Measurements from ENCODE around the gene SPNS1. TPM values are rescaled to one million over a fixed set of nuclear protein-coding genes. Genes with fewer than 3 reads are reported as not detected.
"Not testable (repeated sequence)": the region's sequence is repeated elsewhere in the genome, so short reads cannot be mapped to it uniquely, and the experiment has no call there.

SPNS1 gene
- total RNA-seq, 3 donors from 2014 or later (not counting 1 experiment from before 2014, with no cell fraction given), result 36.0 to 44.3 (median 36.9) TPM

DNA sequence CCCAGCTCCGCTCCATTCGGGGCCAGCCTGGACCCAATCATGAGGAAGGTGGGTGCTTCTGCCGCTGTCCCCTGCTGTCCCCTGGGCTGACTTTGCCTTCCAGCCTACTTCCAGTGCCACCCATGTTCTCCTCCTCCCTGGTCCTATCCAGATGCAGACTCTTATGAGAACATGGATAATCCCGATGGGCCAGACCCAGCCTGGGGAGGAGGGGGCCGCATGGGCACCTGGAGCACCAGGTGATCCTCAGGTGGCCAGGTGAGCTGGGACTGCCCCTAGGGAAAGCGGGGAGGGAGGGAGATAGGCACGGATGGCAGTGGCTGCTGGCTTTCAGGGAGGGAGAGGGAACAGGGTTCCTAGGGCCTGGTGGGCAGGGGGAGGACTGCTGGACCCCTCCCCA, 35.9 kb upstream of the SPNS1 start:
- intact Hi-C loops (cut with micrococcal nuclease), result no loop called here
- H3K27me3 Mint-ChIP-seq (ENCODE audit: low read depth in 2 of 2), result no peaks in the 10 kb centered on the region
- Histone ChIP-seq H3K4me1 (ENCODE audit: control insufficient read depth, insufficient read depth, low read length) (peaks cover 19% of the 10 kb centered on the region), H3K9me3 (ENCODE audit: control insufficient read depth, insufficient read depth, low read length) (no peaks in the 10 kb centered on the region), H3K36me3 (ENCODE audit: control insufficient read depth, insufficient read depth, low read length) (no peaks in the 10 kb centered on the region), H3K4me3 (ENCODE audit: low read length) (no peak overlapping the region), H3K27me3 (ENCODE audit: control insufficient read depth, insufficient read depth, low read length) (no peaks in the 10 kb centered on the region), H3K27ac (ENCODE audit: low read length) (no peak overlapping the region)
- 93% methylated on average over 7 of the region's 7 CpGs for WGBS (ENCODE audit: insufficient coverage)
- H3K36me3 Mint-ChIP-seq, result no peaks in the 10 kb centered on the region
- peaks cover 15 to 29% of the 10 kb centered on the region in 2 donors for H3K4me1 Mint-ChIP-seq
- no peak overlapping the region for H3K27ac Mint-ChIP-seq
- TF ChIP-seq, protein P1, sequence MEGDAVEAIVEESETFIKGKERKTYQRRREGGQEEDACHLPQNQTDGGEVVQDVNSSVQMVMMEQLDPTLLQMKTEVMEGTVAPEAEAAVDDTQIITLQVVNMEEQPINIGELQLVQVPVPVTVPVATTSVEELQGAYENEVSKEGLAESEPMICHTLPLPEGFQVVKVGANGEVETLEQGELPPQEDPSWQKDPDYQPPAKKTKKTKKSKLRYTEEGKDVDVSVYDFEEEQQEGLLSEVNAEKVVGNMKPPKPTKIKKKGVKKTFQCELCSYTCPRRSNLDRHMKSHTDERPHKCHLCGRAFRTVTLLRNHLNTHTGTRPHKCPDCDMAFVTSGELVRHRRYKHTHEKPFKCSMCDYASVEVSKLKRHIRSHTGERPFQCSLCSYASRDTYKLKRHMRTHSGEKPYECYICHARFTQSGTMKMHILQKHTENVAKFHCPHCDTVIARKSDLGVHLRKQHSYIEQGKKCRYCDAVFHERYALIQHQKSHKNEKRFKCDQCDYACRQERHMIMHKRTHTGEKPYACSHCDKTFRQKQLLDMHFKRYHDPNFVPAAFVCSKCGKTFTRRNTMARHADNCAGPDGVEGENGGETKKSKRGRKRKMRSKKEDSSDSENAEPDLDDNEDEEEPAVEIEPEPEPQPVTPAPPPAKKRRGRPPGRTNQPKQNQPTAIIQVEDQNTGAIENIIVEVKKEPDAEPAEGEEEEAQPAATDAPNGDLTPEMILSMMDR (IDR thresholded peaks at IDR 0.05), result no peak
- H3K9me3 Mint-ChIP-seq, result no peaks in the 10 kb centered on the region
- no peak overlapping the region for H3K4me3 Mint-ChIP-seq
- ATAC-seq (no peak), DNase-seq (no peak)

DNA sequence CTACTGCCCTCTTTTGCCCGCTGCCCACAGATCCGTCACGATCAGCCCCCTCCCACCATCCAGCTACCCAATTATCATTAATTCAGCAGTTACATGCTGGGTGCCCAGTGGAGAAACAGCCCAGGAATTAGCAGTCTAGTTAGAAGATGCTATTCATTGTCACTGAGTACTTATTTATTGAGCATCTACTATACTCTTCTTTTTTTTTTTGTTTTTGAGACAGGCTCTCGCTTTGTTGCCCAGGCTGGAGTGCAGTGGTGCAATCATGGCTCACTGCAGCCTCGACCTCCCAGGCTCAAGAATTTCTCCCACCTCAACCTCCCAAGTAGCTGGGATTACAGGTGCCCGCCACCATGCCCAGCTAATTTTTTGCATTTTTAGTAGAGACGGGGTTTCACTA, 34.8 kb upstream of the SPNS1 start:
- DNase-seq; H3K4me3 ChIP-seq (ENCODE audit: low read length); H3K27ac ChIP-seq (ENCODE audit: low read length); H3K27me3 ChIP-seq (ENCODE audit: control insufficient read depth, insufficient read depth, low read length); H3K27me3 Mint-ChIP-seq (ENCODE audit: low read depth in 2 of 2); H3K9me3 Mint-ChIP-seq; H3K36me3 ChIP-seq (ENCODE audit: control insufficient read depth, insufficient read depth, low read length); H3K36me3 Mint-ChIP-seq; H3K9me3 ChIP-seq (ENCODE audit: control insufficient read depth, insufficient read depth, low read length); intact Hi-C loops (cut with micrococcal nuclease); H3K27ac Mint-ChIP-seq; H3K4me3 Mint-ChIP-seq; ATAC-seq: not testable (repeated sequence)
- peaks cover 19% of the 10 kb centered on the region for H3K4me1 ChIP-seq (ENCODE audit: control insufficient read depth, insufficient read depth, low read length)
- peaks cover 15 to 22% of the 10 kb centered on the region in 2 donors for H3K4me1 Mint-ChIP-seq
- 93% methylated on average over 7 of the region's 7 CpGs for WGBS (ENCODE audit: insufficient coverage)

DNA sequence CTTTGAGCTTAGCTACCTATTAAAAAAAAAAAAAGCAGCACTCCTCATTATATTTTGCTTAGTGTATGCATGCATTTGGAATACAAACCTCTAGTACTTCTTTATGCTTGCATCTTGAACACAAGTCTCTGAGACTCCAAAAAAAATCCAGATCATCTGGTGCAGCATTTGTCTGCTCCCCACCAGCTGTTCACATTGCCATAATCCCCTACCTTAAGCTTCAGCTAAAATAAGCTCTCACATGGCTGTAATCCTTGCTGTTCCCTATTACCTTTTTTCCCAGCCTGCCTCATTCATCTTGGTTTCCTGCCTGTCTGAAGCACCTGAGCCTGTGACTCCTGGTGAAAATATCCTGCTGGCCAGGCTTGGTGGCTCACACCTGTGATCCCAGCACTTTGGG, 31.3 kb upstream of the SPNS1 start:
- intact Hi-C loops (cut with micrococcal nuclease), result no loop called here
- Mint-ChIP-seq H3K4me3 (no peak overlapping the region), H3K27ac (no peak overlapping the region), H3K4me1 (peaks cover 8 to 13% of the 10 kb centered on the region in 2 donors), H3K36me3 (no peaks in the 10 kb centered on the region), H3K27me3 (ENCODE audit: low read depth in 2 of 2) (no peaks in the 10 kb centered on the region), H3K9me3 (no peaks in the 10 kb centered on the region)
- DNase-seq (no peak), ATAC-seq (no peak)
- H3K4me1 ChIP-seq (ENCODE audit: control insufficient read depth, insufficient read depth, low read length), result peaks cover 12% of the 10 kb centered on the region
- no peak overlapping the region for H3K27ac ChIP-seq (ENCODE audit: low read length)
- H3K36me3 ChIP-seq (ENCODE audit: control insufficient read depth, insufficient read depth, low read length), result no peaks in the 10 kb centered on the region
- no peaks in the 10 kb centered on the region for H3K9me3 ChIP-seq (ENCODE audit: control insufficient read depth, insufficient read depth, low read length)
- no peak overlapping the region for H3K4me3 ChIP-seq (ENCODE audit: low read length)
- no peaks in the 10 kb centered on the region for H3K27me3 ChIP-seq (ENCODE audit: control insufficient read depth, insufficient read depth, low read length)
- TF ChIP-seq, protein P1 (IDR thresholded peaks at IDR 0.05), result no peak

DNA sequence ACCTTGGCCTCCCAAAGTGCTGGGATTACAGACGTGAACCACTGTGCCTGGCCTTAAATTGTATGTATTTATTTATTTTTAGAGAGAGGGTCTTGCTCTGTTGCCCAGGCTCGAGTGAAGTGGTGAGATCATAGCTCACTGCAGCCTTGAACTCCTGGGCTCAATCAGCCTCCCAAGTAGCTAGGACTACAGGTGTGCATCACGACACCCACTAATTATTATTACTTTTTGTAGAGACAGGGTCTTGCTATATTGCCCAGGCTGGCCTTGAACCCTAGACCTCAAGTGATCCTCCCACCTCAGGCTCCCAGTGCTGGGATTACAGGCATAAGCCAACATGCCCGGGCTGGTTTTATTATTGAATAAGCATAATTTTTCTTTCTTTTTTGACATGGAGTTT, 27.9 kb upstream of the SPNS1 start:
- Mint-ChIP-seq H3K4me1 (peaks cover 18 to 24% of the 10 kb centered on the region in 2 donors), H3K36me3 (no peaks in the 10 kb centered on the region), H3K27ac (no peak overlapping the region), H3K9me3 (no peaks in the 10 kb centered on the region), H3K27me3 (ENCODE audit: low read depth in 2 of 2) (no peaks in the 10 kb centered on the region), H3K4me3 (no peak overlapping the region)
- intact Hi-C loops (cut with micrococcal nuclease), result loop anchor here (5.0 kb wide), 1 partner anchor 124 kb away; the partner anchor contains the start of gene ATXN2L
- Histone ChIP-seq H3K36me3 (ENCODE audit: control insufficient read depth, insufficient read depth, low read length) (no peaks in the 10 kb centered on the region), H3K9me3 (ENCODE audit: control insufficient read depth, insufficient read depth, low read length) (no peaks in the 10 kb centered on the region), H3K27ac (ENCODE audit: low read length) (no peak overlapping the region), H3K27me3 (ENCODE audit: control insufficient read depth, insufficient read depth, low read length) (no peaks in the 10 kb centered on the region), H3K4me3 (ENCODE audit: low read length) (no peak overlapping the region), H3K4me1 (ENCODE audit: control insufficient read depth, insufficient read depth, low read length) (peaks cover 23% of the 10 kb centered on the region)
- DNase-seq (no peak), ATAC-seq (no peak)
- TF ChIP-seq, protein P1 (IDR thresholded peaks at IDR 0.05), result no peak
- 93% methylated on average over 4 of the region's 4 CpGs for WGBS (ENCODE audit: insufficient coverage)
